ENCODE data around the gene SACM1L. TPM values are rescaled to one million over a fixed set of nuclear protein-coding genes. Genes with fewer than 3 reads are reported as not detected.

The SACM1L gene
- total RNA-seq, 1 donor from 2014 or later, result 27.8 TPM

GRCh38 chr3:45785605-45786150 lies 96.5 kb downstream of the SACM1L start:
- DNase-seq (ENCODE audit: low read depth, low spot score), result no peak

- DNase-seq (ENCODE audit: low read depth, low spot score), result no peak
Observed at GRCh38 chr3:45786801-45787495, 97.8 kb downstream of the SACM1L start.

GRCh38 chr3:45787551-45787950 lies 98.4 kb downstream of the SACM1L start:
- no peak for DNase-seq (ENCODE audit: low read depth, low spot score)

- DNase-seq (ENCODE audit: low read depth, low spot score), result no peak
Observed at GRCh38 chr3:45789235-45789812, 100.1 kb downstream of the SACM1L start.

- no peak for DNase-seq (ENCODE audit: low read depth, low spot score)
Observed at GRCh38 chr3:45790596-45790995, 101.4 kb downstream of the SACM1L start.

- DNase-seq (ENCODE audit: low read depth, low spot score), result no peak
Observed at GRCh38 chr3:45792036-45792435, 102.8 kb downstream of the SACM1L start.

- DNase-seq (ENCODE audit: low read depth, low spot score), result no peak
Observed at GRCh38 chr3:45792516-45793172, 103.4 kb downstream of the SACM1L start.

- no peak for DNase-seq (ENCODE audit: low read depth, low spot score)
Observed at GRCh38 chr3:45793482-45794176, 104.4 kb downstream of the SACM1L start.

GRCh38 chr3:45794177-45794560 lies 105.0 kb downstream of the SACM1L start:
- no peak for DNase-seq (ENCODE audit: low read depth, low spot score)

GRCh38 chr3:45794660-45795059 lies 105.5 kb downstream of the SACM1L start:
- DNase-seq (ENCODE audit: low read depth, low spot score), result no peak

Other genes with a start within 250 kb of the SACM1L start
- 17.3 and 23.4 TPM in 2 replicates for gene LIMD1, start 94.6 kb upstream of the SACM1L start, total RNA-seq
- not detected in 2 replicates for gene SLC6A20, start 107.1 kb downstream of the SACM1L start, total RNA-seq
- gene LZTFL1, start 152.7 kb downstream of the SACM1L start, total RNA-seq, result 8.4 and 11.9 TPM in 2 replicates
- gene CCR9, start 197.1 kb downstream of the SACM1L start, total RNA-seq, result not detected in 2 replicates

All from pulmonary artery endothelial cell (primary cell).